NOMO-1 treated with dmso at 0.1 percent for 144 hours (cell line): ENCODE measurements around the gene NOX1.

ENCODE experiments used
- DNase-seq: peaks from one replicate; lab custom pipeline; 2025; ENCODE audit not compliant: unreplicated experiment; lab: John Stamatoyannopoulos, UW

The NOX1 gene

GRCh38 chrX:100874325-100874724, at the start of gene NOX1:
Gene NOX1 (minus strand): TSS chrX:100874359. CDS start chrX:100874139, 220 bp downstream.
- DNase-seq, result no peak

GRCh38 chrX:100915562-100915961, 41.4 kb upstream of the NOX1 start:
- no peak for DNase-seq

GRCh38 chrX:100913111-100913510, 39.0 kb upstream of the NOX1 start:
- DNase-seq, result no peak

- DNase-seq, result no peak
Observed at GRCh38 chrX:100911731-100912130, 37.6 kb upstream of the NOX1 start.

GRCh38 chrX:100905620-100906019, 31.5 kb upstream of the NOX1 start:
- no peak for DNase-seq

GRCh38 chrX:100904433-100904832, 30.3 kb upstream of the NOX1 start:
- no peak for DNase-seq

GRCh38 chrX:100895365-100896075, 21.4 kb upstream of the NOX1 start:
- DNase-seq, result no peak

- no peak for DNase-seq
Observed at GRCh38 chrX:100883654-100884053, 9.5 kb upstream of the NOX1 start.

GRCh38 chrX:100880368-100880767, 6.2 kb upstream of the NOX1 start:
- no peak for DNase-seq

- no peak for DNase-seq
Observed at GRCh38 chrX:100871594-100872560, 2.3 kb downstream of the NOX1 start.

- no peak for DNase-seq
Observed at GRCh38 chrX:100870527-100870926, 3.6 kb downstream of the NOX1 start.

- DNase-seq, result no peak
Observed at GRCh38 chrX:100868273-100868672, 5.9 kb downstream of the NOX1 start.

- no peak for DNase-seq
Observed at GRCh38 chrX:100864657-100865391, 9.3 kb downstream of the NOX1 start.

- DNase-seq, result no peak
Observed at GRCh38 chrX:100863326-100863864, 10.8 kb downstream of the NOX1 start.

- DNase-seq, result no peak
Observed at GRCh38 chrX:100852810-100853209, 21.3 kb downstream of the NOX1 start.

GRCh38 chrX:100850317-100850716, 23.8 kb downstream of the NOX1 start:
- no peak for DNase-seq

GRCh38 chrX:100831219-100831946, 42.8 kb downstream of the NOX1 start:
- no peak for DNase-seq

GRCh38 chrX:100830547-100830946, 43.6 kb downstream of the NOX1 start:
- DNase-seq, result no peak

GRCh38 chrX:100830143-100830542, 44.0 kb downstream of the NOX1 start:
- no peak for DNase-seq

- DNase-seq, result peak; percentile 47
Observed at GRCh38 chrX:100829730-100830129, 44.4 kb downstream of the NOX1 start.
